GM12865 (cell line): ENCODE results near the gene KIF3A.
"Not testable (repeated sequence)": the region's sequence is repeated elsewhere in the genome, so short reads cannot be mapped to it uniquely, and the experiment has no call there.

Experiments
- DNase-seq: peaks from one replicate; pipeline ENCODE4 v3.0.0; 2010; ENCODE audit warnings: low read depth
- H3K4me3 ChIP-seq: 2 replicates; pipeline ENCODE4 v1.5.1; 2011; ENCODE audit warnings: mild to moderate bottlenecking, low read depth, low read length, control low read depth
- TF ChIP-seq, protein P1 (sequence below): IDR thresholded peaks from 2 replicates; pipeline ENCODE4 v1.5.1; 2011; ENCODE audit warnings: low read length, control low read depth, low read depth, inconsistent platforms; ENCODE audit not compliant: insufficient read depth; ENCODE audit errors: missing control alignments

The KIF3A gene

DNA sequence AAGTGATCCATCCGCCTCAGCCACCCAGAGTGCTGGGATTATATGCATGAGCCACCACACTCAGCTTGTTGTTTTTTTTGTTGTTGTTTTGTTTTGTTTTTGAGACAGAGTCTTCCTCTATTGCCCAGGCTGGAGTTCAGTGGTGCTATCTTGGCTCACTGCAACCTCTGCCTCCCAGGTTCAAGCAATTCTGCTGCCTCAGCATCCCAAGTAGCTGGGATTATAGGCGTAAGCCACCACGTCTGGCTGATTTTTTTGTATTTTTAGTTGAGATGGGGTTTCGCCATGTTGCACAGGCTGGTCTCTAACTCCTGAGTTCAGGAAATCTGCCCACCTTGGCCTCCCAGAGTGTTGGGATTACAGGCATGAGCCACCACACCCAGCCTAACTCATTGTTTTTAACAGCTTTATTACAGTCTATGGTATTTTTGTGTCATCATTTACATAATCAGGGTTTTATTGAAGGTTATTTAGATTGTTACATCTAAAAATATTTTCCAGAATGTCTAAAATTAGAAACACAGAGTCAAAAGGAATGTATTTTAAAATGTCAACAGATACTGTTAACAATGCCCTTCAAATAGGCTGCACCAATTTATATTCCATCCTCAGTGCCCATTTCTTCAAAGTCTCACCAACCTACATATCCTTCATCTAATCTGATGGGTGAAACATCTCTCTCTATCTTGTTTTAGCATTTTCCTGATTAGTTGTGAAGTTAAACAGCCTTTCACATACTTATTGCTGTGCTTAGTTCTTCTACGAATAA lies 18.6 kb downstream of the KIF3A start:
- H3K4me3 ChIP-seq: no peak overlapping the region
- no peak for DNase-seq
- TF ChIP-seq, protein P1, sequence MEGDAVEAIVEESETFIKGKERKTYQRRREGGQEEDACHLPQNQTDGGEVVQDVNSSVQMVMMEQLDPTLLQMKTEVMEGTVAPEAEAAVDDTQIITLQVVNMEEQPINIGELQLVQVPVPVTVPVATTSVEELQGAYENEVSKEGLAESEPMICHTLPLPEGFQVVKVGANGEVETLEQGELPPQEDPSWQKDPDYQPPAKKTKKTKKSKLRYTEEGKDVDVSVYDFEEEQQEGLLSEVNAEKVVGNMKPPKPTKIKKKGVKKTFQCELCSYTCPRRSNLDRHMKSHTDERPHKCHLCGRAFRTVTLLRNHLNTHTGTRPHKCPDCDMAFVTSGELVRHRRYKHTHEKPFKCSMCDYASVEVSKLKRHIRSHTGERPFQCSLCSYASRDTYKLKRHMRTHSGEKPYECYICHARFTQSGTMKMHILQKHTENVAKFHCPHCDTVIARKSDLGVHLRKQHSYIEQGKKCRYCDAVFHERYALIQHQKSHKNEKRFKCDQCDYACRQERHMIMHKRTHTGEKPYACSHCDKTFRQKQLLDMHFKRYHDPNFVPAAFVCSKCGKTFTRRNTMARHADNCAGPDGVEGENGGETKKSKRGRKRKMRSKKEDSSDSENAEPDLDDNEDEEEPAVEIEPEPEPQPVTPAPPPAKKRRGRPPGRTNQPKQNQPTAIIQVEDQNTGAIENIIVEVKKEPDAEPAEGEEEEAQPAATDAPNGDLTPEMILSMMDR: no peak

DNA sequence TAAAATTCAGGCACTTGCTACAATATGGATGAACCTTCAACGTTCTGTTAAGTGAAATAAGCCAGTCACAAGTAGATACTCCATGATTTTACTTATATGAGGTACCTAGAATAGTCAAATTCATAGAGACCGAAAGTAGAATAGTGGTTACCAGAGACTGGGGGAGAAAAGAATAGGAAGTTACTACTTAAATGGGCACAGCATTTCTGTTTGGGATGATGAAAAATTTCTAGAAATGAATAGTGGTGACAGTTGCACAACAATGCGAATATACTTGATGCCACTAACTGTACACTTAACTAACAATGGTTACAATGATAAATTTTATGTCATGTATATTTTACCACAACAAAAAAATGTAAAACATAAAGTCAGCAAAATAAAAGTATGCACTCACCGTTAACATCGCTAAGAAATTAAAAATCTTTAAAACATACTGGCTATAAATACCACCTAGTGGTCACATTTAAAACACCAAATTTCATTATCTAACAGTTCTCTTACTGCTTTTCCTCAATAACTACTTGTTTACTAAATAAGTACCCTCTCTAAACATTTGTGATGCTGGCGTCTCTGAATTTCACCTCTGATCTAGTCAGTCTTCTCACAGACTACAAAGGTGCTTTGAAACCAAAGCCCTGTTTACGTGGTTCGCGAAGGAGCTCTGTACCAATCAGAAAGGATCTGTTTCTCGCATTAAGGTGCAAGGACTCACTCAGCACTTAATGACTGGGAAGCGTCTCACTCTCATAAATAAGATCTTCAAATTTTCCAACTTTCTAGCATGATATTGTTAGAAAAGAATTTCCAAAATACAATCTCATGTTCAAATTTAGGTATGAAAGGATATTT lies 22.7 kb downstream of the KIF3A start:
- DNase-seq: peak; percentile 41
- TF ChIP-seq, protein P1: peak; percentile 5
- H3K4me3 ChIP-seq: no peak overlapping the region

DNA sequence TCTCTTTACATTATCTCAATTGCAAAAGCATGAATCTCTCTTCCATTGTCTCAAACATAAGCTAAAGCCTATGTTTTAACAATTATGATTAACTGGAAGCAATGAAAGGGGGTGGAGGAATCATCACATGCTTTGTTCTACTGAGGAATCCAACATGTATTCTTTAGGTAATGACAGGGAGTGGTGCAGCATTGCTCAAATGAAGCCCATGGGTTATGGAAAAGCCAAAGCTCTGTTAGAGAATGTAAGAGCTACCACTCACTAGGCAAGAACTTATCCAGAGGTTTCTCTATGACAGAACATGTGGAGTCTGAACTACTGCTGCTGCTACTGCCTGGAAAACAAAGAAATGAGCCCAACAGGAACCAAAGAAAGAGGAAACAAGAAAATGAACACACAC lies 28.7 kb downstream of the KIF3A start:
- no peak for DNase-seq
- H3K4me3 ChIP-seq: no peak overlapping the region
- TF ChIP-seq, protein P1: no peak

- TF ChIP-seq, protein P1: no peak
- no peak overlapping the region for H3K4me3 ChIP-seq
- no peak for DNase-seq
These were observed 32.5 kb downstream of the KIF3A start for GRCh38 chr5:132704875-132705274.

DNA sequence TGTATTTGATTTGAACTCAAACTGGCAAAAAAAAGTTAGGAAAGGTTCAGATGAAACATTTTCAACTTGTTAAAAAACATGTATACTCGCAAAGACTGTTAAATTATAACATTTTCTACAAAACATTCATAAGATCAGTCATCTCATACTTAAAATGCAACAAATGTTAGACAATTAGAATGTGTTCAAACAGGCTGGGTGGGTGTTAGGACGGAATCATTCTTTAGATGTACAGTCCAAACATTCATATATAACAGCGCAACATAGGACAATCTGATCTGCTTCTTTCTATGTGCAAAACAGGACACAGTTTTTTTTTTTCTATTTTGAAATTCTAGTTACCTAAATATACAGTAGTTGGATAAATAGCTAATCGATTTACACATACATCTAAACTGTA lies 41.4 kb downstream of the KIF3A start:
- TF ChIP-seq, protein P1: no peak
- DNase-seq: no peak
- H3K4me3 ChIP-seq: no peak overlapping the region

GRCh38 chr5:132692632-132692967 lies 44.7 kb downstream of the KIF3A start:
- no peak overlapping the region for H3K4me3 ChIP-seq
- TF ChIP-seq, protein P1: no peak
- DNase-seq: no peak

GRCh38 chr5:132691755-132692631 lies 45.4 kb downstream of the KIF3A start:
- not testable (repeated sequence) for DNase-seq, H3K4me3 ChIP-seq
